HL-60 (cell line): ENCODE results near the gene TUBGCP2.

Experiments
- GABPA ChIP-seq: IDR thresholded peaks from 2 replicates; pipeline ENCODE4 v1.6.1; 2012; ENCODE audit warnings: low read depth
- POLR2AphosphoS5 ChIP-seq: IDR thresholded peaks from 2 replicates; pipeline ENCODE4 v1.6.1; 2012; ENCODE audit warnings: low read depth
- SPI1 ChIP-seq: IDR thresholded peaks from 2 replicates; pipeline ENCODE4 v1.6.1; 2012; ENCODE audit warnings: low read depth, mild to moderate bottlenecking, borderline replicate concordance
- TF ChIP-seq, protein P1 (sequence below): IDR thresholded peaks from one replicate; pipeline ENCODE4 v1.5.1; 2011; ENCODE audit warnings: low read length, control low read depth, inconsistent platforms; ENCODE audit not compliant: insufficient read depth
- TF ChIP-seq, protein P2 (sequence below): IDR thresholded peaks from 2 replicates; pipeline ENCODE4 v1.6.1; 2012; ENCODE audit warnings: low read depth; ENCODE audit not compliant: insufficient replicate concordance

DNA sequence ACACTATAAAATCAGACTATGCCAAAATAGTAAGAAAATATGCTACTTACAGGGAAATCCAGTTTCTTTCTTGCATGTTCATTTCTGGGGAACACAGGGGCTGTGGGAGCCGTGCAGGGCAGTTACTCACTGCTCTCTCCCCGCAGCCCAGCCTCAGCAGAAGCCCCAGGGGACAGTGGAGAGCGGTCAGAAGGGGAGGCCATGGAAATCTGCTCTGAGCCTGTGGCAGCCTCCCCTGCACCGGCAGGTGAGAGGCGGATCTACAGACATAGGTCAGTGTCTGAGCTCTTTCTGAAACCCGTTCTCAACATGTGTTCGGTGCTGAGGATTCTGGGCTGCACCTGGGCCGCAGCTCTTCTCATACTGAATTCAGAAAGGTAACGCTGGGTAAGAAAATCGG lies 2.9 kb upstream of the TUBGCP2 start:
- TF ChIP-seq, protein P1, sequence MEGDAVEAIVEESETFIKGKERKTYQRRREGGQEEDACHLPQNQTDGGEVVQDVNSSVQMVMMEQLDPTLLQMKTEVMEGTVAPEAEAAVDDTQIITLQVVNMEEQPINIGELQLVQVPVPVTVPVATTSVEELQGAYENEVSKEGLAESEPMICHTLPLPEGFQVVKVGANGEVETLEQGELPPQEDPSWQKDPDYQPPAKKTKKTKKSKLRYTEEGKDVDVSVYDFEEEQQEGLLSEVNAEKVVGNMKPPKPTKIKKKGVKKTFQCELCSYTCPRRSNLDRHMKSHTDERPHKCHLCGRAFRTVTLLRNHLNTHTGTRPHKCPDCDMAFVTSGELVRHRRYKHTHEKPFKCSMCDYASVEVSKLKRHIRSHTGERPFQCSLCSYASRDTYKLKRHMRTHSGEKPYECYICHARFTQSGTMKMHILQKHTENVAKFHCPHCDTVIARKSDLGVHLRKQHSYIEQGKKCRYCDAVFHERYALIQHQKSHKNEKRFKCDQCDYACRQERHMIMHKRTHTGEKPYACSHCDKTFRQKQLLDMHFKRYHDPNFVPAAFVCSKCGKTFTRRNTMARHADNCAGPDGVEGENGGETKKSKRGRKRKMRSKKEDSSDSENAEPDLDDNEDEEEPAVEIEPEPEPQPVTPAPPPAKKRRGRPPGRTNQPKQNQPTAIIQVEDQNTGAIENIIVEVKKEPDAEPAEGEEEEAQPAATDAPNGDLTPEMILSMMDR, result no peak
- no peak for TF ChIP-seq GABPA
- TF ChIP-seq POLR2AphosphoS5, result no peak
- TF ChIP-seq, protein P2, sequence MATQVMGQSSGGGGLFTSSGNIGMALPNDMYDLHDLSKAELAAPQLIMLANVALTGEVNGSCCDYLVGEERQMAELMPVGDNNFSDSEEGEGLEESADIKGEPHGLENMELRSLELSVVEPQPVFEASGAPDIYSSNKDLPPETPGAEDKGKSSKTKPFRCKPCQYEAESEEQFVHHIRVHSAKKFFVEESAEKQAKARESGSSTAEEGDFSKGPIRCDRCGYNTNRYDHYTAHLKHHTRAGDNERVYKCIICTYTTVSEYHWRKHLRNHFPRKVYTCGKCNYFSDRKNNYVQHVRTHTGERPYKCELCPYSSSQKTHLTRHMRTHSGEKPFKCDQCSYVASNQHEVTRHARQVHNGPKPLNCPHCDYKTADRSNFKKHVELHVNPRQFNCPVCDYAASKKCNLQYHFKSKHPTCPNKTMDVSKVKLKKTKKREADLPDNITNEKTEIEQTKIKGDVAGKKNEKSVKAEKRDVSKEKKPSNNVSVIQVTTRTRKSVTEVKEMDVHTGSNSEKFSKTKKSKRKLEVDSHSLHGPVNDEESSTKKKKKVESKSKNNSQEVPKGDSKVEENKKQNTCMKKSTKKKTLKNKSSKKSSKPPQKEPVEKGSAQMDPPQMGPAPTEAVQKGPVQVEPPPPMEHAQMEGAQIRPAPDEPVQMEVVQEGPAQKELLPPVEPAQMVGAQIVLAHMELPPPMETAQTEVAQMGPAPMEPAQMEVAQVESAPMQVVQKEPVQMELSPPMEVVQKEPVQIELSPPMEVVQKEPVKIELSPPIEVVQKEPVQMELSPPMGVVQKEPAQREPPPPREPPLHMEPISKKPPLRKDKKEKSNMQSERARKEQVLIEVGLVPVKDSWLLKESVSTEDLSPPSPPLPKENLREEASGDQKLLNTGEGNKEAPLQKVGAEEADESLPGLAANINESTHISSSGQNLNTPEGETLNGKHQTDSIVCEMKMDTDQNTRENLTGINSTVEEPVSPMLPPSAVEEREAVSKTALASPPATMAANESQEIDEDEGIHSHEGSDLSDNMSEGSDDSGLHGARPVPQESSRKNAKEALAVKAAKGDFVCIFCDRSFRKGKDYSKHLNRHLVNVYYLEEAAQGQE, result no peak
- no peak for TF ChIP-seq SPI1
